Gastrocnemius medialis (tissue), 4 donors: ENCODE measurements around the gene NTRK3. TPM values are rescaled to one million over a fixed set of nuclear protein-coding genes. Genes with fewer than 3 reads are reported as not detected.

Experiments used
- ATAC-seq, 2 donors: fragments of 150-250 bp; one replicate each; pipeline ENCODE4 v1.9.1; 2016
- DNase-seq, 2 donors: peaks; one replicate each; pipeline ENCODE4 v3.0.0-alpha.2; 2019
- H3K27ac ChIP-seq, 4 donors: fragments of 200-600 bp; sonication (generic); 1 replicate in 1 of 4; 2 replicates in 3 of 4; pipeline ENCODE4 v1.5.1; 2016 to 2018; ENCODE audit warnings: mild to moderate bottlenecking in 2 of 4, moderate library complexity in 1 of 4
- H3K27me3 ChIP-seq, 3 donors: fragments of 200-600 bp; sonication (generic) in 2 of 3; 1 replicate in 1 of 3; 2 replicates in 2 of 3; pipeline versions ENCODE4 v1.5.1 to v1.6.0; 2016 to 2019; ENCODE audit warnings: mild to moderate bottlenecking in 1 of 3, moderate library complexity in 1 of 3
- H3K36me3 ChIP-seq, 2 donors: fragments of 200-600 bp; sonication (generic) in 1 of 2; one replicate each; pipeline ENCODE4 v1.5.1; 2017 to 2018
- H3K4me1 ChIP-seq, 2 donors: fragments of 200-600 bp; sonication (generic) in 1 of 2; one replicate each; pipeline ENCODE4 v1.5.1; 2016 to 2017; ENCODE audit warnings: mild to moderate bottlenecking in 2 of 2
- H3K4me3 ChIP-seq, 4 donors: fragments of 200-600 bp; sonication (generic) in 3 of 4; 1 replicate in 1 of 4; 2 replicates in 3 of 4; pipeline ENCODE4 v1.5.1; 2016 to 2019; ENCODE audit warnings: mild to moderate bottlenecking in 2 of 4
- H3K9me3 ChIP-seq, 3 donors: fragments of 200-600 bp; sonication (generic) in 2 of 3; 1 replicate in 1 of 3; 2 replicates in 2 of 3; pipeline ENCODE4 v1.5.1; 2016 to 2019
- CTCF ChIP-seq, 5 experiments: fragments of 450-650 bp in 3 of 5; fragments of 200-600 bp in 2 of 5; sonication (generic) in 2 of 5; IDR thresholded peaks in 4 of 5; conservative IDR thresholded peaks in 1 of 5; 1 replicate in 4 of 5; 2 replicates in 1 of 5; pipeline ENCODE4 v1.5.1; 2016 to 2019; ENCODE audit warnings: antibody characterized with exemption in 5 of 5, mild to moderate bottlenecking in 3 of 5, moderate library complexity in 3 of 5
- POLR2A ChIP-seq, 2 donors: fragments of 450-650 bp; IDR thresholded peaks; one replicate each; pipeline ENCODE4 v1.6.1; 2017; ENCODE audit warnings: antibody characterized with exemption in 2 of 2, mild to moderate bottlenecking in 2 of 2, moderate library complexity in 2 of 2
- in situ Hi-C, 4 donors: fragments of 200-750 bp; cut with MboI; loops; one replicate each; pipeline versions ENCODE4 v1.15.0 to v1.8.0; 2017; ENCODE audit warnings: low sequenced_read_pairs in 4 of 4
- intact Hi-C: fragments of 100-400 bp; cut with DNase I; formaldehyde crosslinking; loops from one replicate; pipeline ENCODE4 v1.15.1; 2023; ENCODE audit warnings: low total_unique reads
- total RNA-seq, 4 donors: library from RNA; depleted of rRNA; stranded (reverse); fragments of >200 nt; gene quantifications; one replicate each; pipeline versions ENCODE4 v1.1.0 to v1.2.3, GENCODE V29; 2016

NTRK3 gene
- total RNA-seq, 4 donors from 2014 or later, result 0.61 to 2.7 (median 0.77) TPM

DNA sequence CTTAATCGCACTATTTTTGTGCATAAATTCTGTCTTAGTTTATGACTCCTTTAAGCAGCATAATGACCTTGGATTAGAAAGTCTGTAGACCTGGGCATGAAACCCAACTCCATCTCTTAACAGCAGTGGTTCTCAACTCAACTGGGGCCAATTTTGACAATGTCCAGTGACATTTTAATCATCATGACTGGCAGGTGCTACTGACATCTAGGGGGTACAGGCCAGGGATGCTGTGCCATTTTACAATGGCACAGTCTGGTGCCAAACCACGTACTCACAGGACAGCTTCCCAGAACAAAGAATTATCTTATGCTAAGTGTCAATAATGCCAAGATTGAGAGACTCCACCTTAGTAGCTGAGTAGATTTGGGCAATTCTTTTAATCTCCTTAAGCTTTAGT, 405.0 kb downstream of the NTRK3 start:
- Histone ChIP-seq H3K36me3 (no peaks in the 10 kb centered on the region), H3K27me3 (no peaks in the 10 kb centered on the region), H3K27ac (no peak overlapping the region), H3K4me1 (no peaks in the 10 kb centered on the region), H3K4me3 (no peak overlapping the region), H3K9me3 (no peaks in the 10 kb centered on the region)
- in situ Hi-C loops, result loop anchor here in 1 of 4 donors (10.0 kb wide), 1 partner anchor 63 kb away; no protein-coding TSS in a partner anchor
- intact Hi-C loops, result no loop called here
- ATAC-seq (no peak), DNase-seq (no peak)
- no peak for TF ChIP-seq CTCF (IDR thresholded peaks at IDR 0.05 in 4 of 5, conservative IDR thresholded peaks at IDR 0.05 in 1 of 5)
- TF ChIP-seq POLR2A (IDR thresholded peaks at IDR 0.05), result no peak

- no peak for DNase-seq
- no peaks in the 10 kb centered on the region for H3K9me3 ChIP-seq
- H3K27ac ChIP-seq, result no peak overlapping the region
- H3K4me1 ChIP-seq, result no peaks in the 10 kb centered on the region
- TF ChIP-seq POLR2A (IDR thresholded peaks at IDR 0.05) (no peak), CTCF (IDR thresholded peaks at IDR 0.05 in 4 of 5, conservative IDR thresholded peaks at IDR 0.05 in 1 of 5) (no peak)
- H3K36me3 ChIP-seq, result no peaks in the 10 kb centered on the region
- ATAC-seq, result no peak
- intact Hi-C loops (no loop called here), in situ Hi-C loops (loop anchor here in 1 of 4 donors (10.0 kb wide), 1 partner anchor 64 kb away; no protein-coding TSS in a partner anchor)
- H3K4me3 ChIP-seq, result no peak overlapping the region
- H3K27me3 ChIP-seq, result no peaks in the 10 kb centered on the region
Measured at GRCh38 chr15:87850916-87851315, 405.6 kb downstream of the NTRK3 start.

DNA sequence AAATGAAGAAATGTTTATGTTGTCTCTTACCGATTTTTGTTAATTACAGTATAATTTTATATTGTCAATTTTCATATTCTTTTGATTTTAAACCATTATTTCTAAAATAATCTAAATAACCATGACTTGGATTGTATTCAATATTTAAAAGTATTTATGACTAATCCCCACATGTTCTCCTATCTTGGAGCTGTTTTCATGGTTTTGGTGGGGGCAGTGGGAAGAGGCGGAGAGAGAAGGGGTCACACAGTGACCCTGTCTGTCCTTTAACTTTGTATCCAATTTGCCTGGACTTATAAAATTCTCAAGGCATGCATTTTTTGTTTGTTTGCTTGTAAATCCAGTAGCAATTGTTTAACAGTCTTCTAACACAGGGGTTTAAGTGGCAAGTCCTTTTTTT, 407.4 kb downstream of the NTRK3 start:
- DNase-seq, result no peak
- H3K4me1 ChIP-seq, result no peaks in the 10 kb centered on the region
- no peak overlapping the region for H3K4me3 ChIP-seq
- H3K27me3 ChIP-seq, result no peaks in the 10 kb centered on the region
- no peaks in the 10 kb centered on the region for H3K9me3 ChIP-seq
- TF ChIP-seq CTCF (IDR thresholded peaks at IDR 0.05 in 4 of 5, conservative IDR thresholded peaks at IDR 0.05 in 1 of 5) (no peak), POLR2A (IDR thresholded peaks at IDR 0.05) (no peak)
- intact Hi-C loops, result no loop called here
- ATAC-seq, result no peak
- no peaks in the 10 kb centered on the region for H3K36me3 ChIP-seq
- no peak overlapping the region for H3K27ac ChIP-seq
- in situ Hi-C loops, result no loop called here

DNA sequence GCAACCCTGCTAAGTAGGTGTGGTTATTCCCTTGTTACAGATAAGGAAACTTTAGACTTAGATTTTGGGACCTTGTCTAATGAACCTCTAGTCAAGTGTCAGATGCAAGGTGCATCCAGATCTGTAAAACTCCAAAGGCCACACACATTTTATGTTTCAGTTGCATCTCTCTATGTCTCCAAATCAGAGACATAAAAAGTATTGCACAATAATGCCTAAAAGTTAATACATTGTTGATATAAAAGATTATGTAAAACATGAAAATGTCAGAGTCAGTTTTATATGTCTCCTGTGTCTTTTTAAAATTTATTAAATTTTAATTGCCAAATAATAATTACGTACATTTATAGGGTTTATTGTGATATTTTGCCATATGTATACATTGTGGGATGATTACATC, 408.5 kb downstream of the NTRK3 start:
- intact Hi-C loops (no loop called here), in situ Hi-C loops (no loop called here)
- DNase-seq, result no peak
- TF ChIP-seq CTCF (IDR thresholded peaks at IDR 0.05 in 4 of 5, conservative IDR thresholded peaks at IDR 0.05 in 1 of 5), result no peak
- Histone ChIP-seq H3K36me3 (no peaks in the 10 kb centered on the region), H3K27me3 (no peaks in the 10 kb centered on the region), H3K27ac (no peak overlapping the region), H3K4me1 (no peaks in the 10 kb centered on the region), H3K9me3 (no peaks in the 10 kb centered on the region), H3K4me3 (no peak overlapping the region)
- ATAC-seq, result no peak

DNA sequence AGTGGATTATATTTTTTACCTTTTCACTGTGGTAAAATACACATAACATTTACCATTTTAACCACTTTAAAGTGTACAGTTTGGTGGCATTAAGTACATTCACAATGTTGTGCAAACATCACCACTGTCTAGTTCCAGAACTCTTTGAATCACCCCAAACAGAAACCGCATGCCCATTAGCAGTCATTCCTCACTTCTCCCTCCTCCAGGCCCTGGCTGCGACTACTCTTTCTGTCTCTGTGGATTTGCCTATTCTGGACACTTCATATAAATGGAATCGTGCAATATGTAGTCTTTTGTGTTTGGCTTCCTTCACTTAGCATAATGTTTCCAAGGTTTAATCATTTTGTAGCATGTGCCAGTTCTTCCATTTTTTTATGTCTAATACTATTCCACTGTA, 409.8 kb downstream of the NTRK3 start:
- Histone ChIP-seq H3K9me3 (no peaks in the 10 kb centered on the region), H3K27ac (no peak overlapping the region), H3K36me3 (no peaks in the 10 kb centered on the region), H3K4me3 (no peak overlapping the region), H3K4me1 (no peaks in the 10 kb centered on the region), H3K27me3 (no peaks in the 10 kb centered on the region)
- no peak for TF ChIP-seq CTCF (IDR thresholded peaks at IDR 0.05 in 4 of 5, conservative IDR thresholded peaks at IDR 0.05 in 1 of 5)
- TF ChIP-seq POLR2A (IDR thresholded peaks at IDR 0.05), result no peak
- DNase-seq (no peak), ATAC-seq (no peak)
- intact Hi-C loops, result no loop called here
- in situ Hi-C loops, result no loop called here
